DMS 273 treated with DMSO at 0.1 percent for 48 hours (cell line): ENCODE results near the gene EMC6.
"Not testable (repeated sequence)": the region's sequence is repeated elsewhere in the genome, so short reads cannot be mapped to it uniquely, and the experiment has no call there.

Experiments used
- DNase-seq: peaks from one replicate; lab custom pipeline; 2025; lab: John Stamatoyannopoulos, UW

Gene EMC6

GRCh38 chr17:3681565-3681964 lies 13.0 kb downstream of the EMC6 start:
- no peak for DNase-seq

- no peak for DNase-seq
These were observed 13.4 kb downstream of the EMC6 start for GRCh38 chr17:3682033-3682432.

- DNase-seq: no peak
These were observed 14.5 kb downstream of the EMC6 start for GRCh38 chr17:3683054-3683511.

- no peak for DNase-seq
These were observed 16.6 kb downstream of the EMC6 start for GRCh38 chr17:3685174-3685573.

GRCh38 chr17:3688027-3688553 lies 19.5 kb downstream of the EMC6 start:
- no peak for DNase-seq

GRCh38 chr17:3688852-3689261 lies 20.2 kb downstream of the EMC6 start:
- no peak for DNase-seq

- DNase-seq: no peak
These were observed 20.9 kb downstream of the EMC6 start for GRCh38 chr17:3689262-3690093.

GRCh38 chr17:3690094-3690715 lies 21.6 kb downstream of the EMC6 start:
- no peak for DNase-seq

- no peak for DNase-seq
These were observed 23.0 kb downstream of the EMC6 start for GRCh38 chr17:3691617-3692067.

- DNase-seq: no peak
These were observed 23.7 kb downstream of the EMC6 start for GRCh38 chr17:3692346-3692745.

GRCh38 chr17:3693141-3693540 lies 24.5 kb downstream of the EMC6 start:
- DNase-seq: no peak

GRCh38 chr17:3693829-3694231 lies 25.2 kb downstream of the EMC6 start:
- no peak for DNase-seq

GRCh38 chr17:3695129-3695722 lies 26.6 kb downstream of the EMC6 start:
- DNase-seq: no peak

GRCh38 chr17:3695723-3696411 lies 27.3 kb downstream of the EMC6 start, which contains the start of gene P2RX5:
P2RX5 (minus strand) TSS chr17:3696155; CDS start chr17:3696005, 150 bp downstream.
- no peak for DNase-seq

- no peak for DNase-seq
These were observed 28.5 kb downstream of the EMC6 start for GRCh38 chr17:3697103-3697476.

GRCh38 chr17:3698139-3698538 lies 29.5 kb downstream of the EMC6 start:
- DNase-seq: no peak

- no peak for DNase-seq
These were observed 31.3 kb downstream of the EMC6 start for GRCh38 chr17:3699951-3700350.

- DNase-seq: not testable (repeated sequence)
These were observed 33.5 kb downstream of the EMC6 start for GRCh38 chr17:3702041-3702539.

- DNase-seq: no peak
These were observed 36.5 kb downstream of the EMC6 start for GRCh38 chr17:3704931-3705717.

GRCh38 chr17:3705718-3705984 lies 37.0 kb downstream of the EMC6 start:
- not testable (repeated sequence) for DNase-seq

GRCh38 chr17:3708366-3708765 lies 39.8 kb downstream of the EMC6 start:
- no peak for DNase-seq
